Peyer's patch (tissue), 4 donors: ENCODE measurements around the gene ADGRL3.

Experiments used
- CTCF ChIP-seq, 6 experiments: fragments of 450-650 bp in 4 of 6; fragments of 200-600 bp in 2 of 6; sonication (generic) in 1 of 6; IDR thresholded peaks; one replicate each; pipeline ENCODE4 v1.5.1; 2017 to 2019; ENCODE audit warnings: antibody characterized with exemption in 6 of 6, mild to moderate bottlenecking in 3 of 6, moderate library complexity in 1 of 6
- POLR2A ChIP-seq, 2 donors: fragments of 450-650 bp; IDR thresholded peaks; one replicate each; pipeline ENCODE4 v1.5.1; 2017; ENCODE audit warnings: antibody characterized with exemption in 2 of 2, mild to moderate bottlenecking in 2 of 2, moderate library complexity in 2 of 2

DNA sequence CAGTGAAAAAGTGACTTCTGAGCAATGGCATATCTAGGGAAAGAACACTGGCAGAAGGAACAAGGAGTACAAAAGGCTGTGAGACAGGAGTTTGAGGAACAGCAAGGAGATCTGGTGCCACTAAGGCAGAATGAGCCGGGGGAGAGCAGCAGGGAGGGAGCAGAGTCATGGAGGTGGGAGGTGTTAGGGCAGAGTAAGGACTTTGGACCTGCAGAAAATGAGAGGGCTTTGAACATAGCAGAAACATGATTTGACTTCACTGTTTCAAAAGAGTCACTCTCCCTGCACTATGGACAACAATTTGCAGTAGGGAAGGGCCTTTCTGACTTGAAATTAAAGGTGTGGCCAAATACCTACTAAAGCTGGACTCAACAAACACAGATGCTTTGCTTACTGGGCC is 356.2 kb downstream of the ADGRL3 start:
- TF ChIP-seq CTCF (IDR thresholded peaks at IDR 0.05) (no peak), POLR2A (IDR thresholded peaks at IDR 0.05) (no peak)
